ENCODE results near the gene RBMS3. TPM values are rescaled to one million over a fixed set of nuclear protein-coding genes. Genes with fewer than 3 reads are reported as not detected.

Gene RBMS3
- total and polyA plus RNA-seq, 7 donors: 0.46 to 61.9 (median 39.9) TPM

- H3K27me3 ChIP-seq: no peaks in the 10 kb centered on the region
- DNase-seq: no peak
- no peak overlapping the region for H3K4me3 ChIP-seq
- H3K27ac ChIP-seq: no peak overlapping the region
- intact Hi-C loops (cut with DNase I): no loop called here
- H3K4me1 ChIP-seq: peaks cover 0 to 34% (median 3%) of the 10 kb centered on the region in 4 donors
- no peaks in the 10 kb centered on the region for H3K9me3 ChIP-seq
- 70 to 86% methylated on average over 11 of the region's 11 CpGs for WGBS, 2 donors
- TF ChIP-seq CTCF (IDR thresholded peaks at IDR 0.05) (no peak), POLR2AphosphoS5 (IDR thresholded peaks at IDR 0.05) (no peak), EP300 (IDR thresholded peaks at IDR 0.05) (no peak), POLR2A (IDR thresholded peaks at IDR 0.05) (no peak)
- no peaks in the 10 kb centered on the region for H3K36me3 ChIP-seq
Measured at GRCh38 chr3:29414468-29415224, 133.8 kb downstream of the RBMS3 start.

GRCh38 chr3:29415482-29416223, 134.8 kb downstream of the RBMS3 start:
- Histone ChIP-seq H3K4me3 (no peak overlapping the region), H3K36me3 (no peaks in the 10 kb centered on the region), H3K27me3 (no peaks in the 10 kb centered on the region), H3K4me1 (peaks cover 0 to 24% (median 3%) of the 10 kb centered on the region in 4 donors), H3K9me3 (no peaks in the 10 kb centered on the region), H3K27ac (no peak overlapping the region)
- no peak for DNase-seq
- intact Hi-C loops (cut with DNase I): no loop called here
- no peak for TF ChIP-seq EP300 (IDR thresholded peaks at IDR 0.05)
- no peak for TF ChIP-seq POLR2AphosphoS5 (IDR thresholded peaks at IDR 0.05)
- no peak for TF ChIP-seq POLR2A (IDR thresholded peaks at IDR 0.05)
- TF ChIP-seq CTCF (IDR thresholded peaks at IDR 0.05): no peak
- WGBS, 2 donors: 68 to 73% methylated on average over 3 of the region's 3 CpGs

- H3K4me1 ChIP-seq: peaks cover 0 to 15% (median 2%) of the 10 kb centered on the region in 4 donors
- no peak overlapping the region for H3K4me3 ChIP-seq
- no peak overlapping the region for H3K27ac ChIP-seq
- 75 to 77% methylated on average over 2 of the region's 2 CpGs for WGBS, 2 donors
- H3K9me3 ChIP-seq: no peaks in the 10 kb centered on the region
- TF ChIP-seq CTCF (IDR thresholded peaks at IDR 0.05) (no peak), POLR2A (IDR thresholded peaks at IDR 0.05) (no peak), EP300 (IDR thresholded peaks at IDR 0.05) (no peak), POLR2AphosphoS5 (IDR thresholded peaks at IDR 0.05) (no peak)
- no peaks in the 10 kb centered on the region for H3K27me3 ChIP-seq
- intact Hi-C loops (cut with DNase I): no loop called here
- no peaks in the 10 kb centered on the region for H3K36me3 ChIP-seq
- no peak for DNase-seq
Measured at GRCh38 chr3:29416514-29416913, 135.6 kb downstream of the RBMS3 start.

GRCh38 chr3:29420106-29420505, 139.2 kb downstream of the RBMS3 start:
- H3K4me1 ChIP-seq: peaks cover 0 to 4% (median 0%) of the 10 kb centered on the region in 4 donors
- H3K27ac ChIP-seq: no peak overlapping the region
- H3K4me3 ChIP-seq: no peak overlapping the region
- no peak for DNase-seq
- 91 to 94% methylated on average over 6 of the region's 6 CpGs for WGBS, 2 donors
- H3K27me3 ChIP-seq: no peaks in the 10 kb centered on the region
- H3K9me3 ChIP-seq: no peaks in the 10 kb centered on the region
- intact Hi-C loops (cut with DNase I): no loop called here
- no peak for TF ChIP-seq CTCF (IDR thresholded peaks at IDR 0.05)
- no peak for TF ChIP-seq EP300 (IDR thresholded peaks at IDR 0.05)
- TF ChIP-seq POLR2A (IDR thresholded peaks at IDR 0.05): no peak
- TF ChIP-seq POLR2AphosphoS5 (IDR thresholded peaks at IDR 0.05): no peak
- H3K36me3 ChIP-seq: no peaks in the 10 kb centered on the region
